Right renal pelvis (tissue), 4 donors: ENCODE measurements around the gene CTXN1. TPM values are rescaled to one million over a fixed set of nuclear protein-coding genes. Genes with fewer than 3 reads are reported as not detected.

Experiments used
- DNase-seq, 4 donors: peaks; one replicate each; pipeline ENCODE4 v3.0.0-alpha.2; 2013; ENCODE audit warnings: low read depth in 4 of 4, low spot score in 3 of 4, missing footprints in 1 of 4
- polyA plus RNA-seq, 4 donors: library from polyadenylated mRNA; unstranded; fragments of 120-200 nt; gene quantifications; one replicate each; pipeline ENCODE4 v1.2.1, GENCODE V29; 2013; ENCODE audit not compliant: insufficient read length in 4 of 4

CTXN1 gene
- polyA plus RNA-seq, 4 donors, result 13.5 to 38.3 (median 19.1) TPM

GRCh38 chr19:7916103-7916954, 9.6 kb downstream of the CTXN1 start:
- no peak for DNase-seq

GRCh38 chr19:7915250-7916102, 10.5 kb downstream of the CTXN1 start:
- DNase-seq, result no peak

GRCh38 chr19:7914598-7915045, 11.3 kb downstream of the CTXN1 start, which contains the start of gene TGFBR3L:
TSS of gene TGFBR3L (plus strand) at chr19:7914830.
- no peak for DNase-seq

GRCh38 chr19:7914099-7914498, 11.8 kb downstream of the CTXN1 start:
- no peak for DNase-seq

DNA sequence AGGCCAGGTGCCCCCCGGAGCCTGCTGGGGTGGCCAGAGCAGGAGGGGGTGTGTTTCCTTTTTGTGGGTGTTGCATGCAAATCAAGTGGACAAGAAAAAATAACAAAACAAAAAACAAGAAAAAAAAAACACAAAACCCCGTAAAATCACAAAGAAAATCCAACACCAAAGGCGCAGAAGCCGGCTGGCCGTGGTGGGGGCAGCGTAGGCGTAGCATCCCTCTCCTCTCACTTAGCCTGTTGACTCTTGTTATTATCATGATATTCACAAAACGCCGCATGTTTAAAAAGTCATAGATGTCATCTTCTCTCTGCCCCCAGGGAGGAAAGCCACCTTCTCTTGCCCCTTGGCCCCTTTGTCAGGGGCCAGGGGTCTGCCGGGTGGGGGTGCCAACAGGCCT, 12.3 kb downstream of the CTXN1 start:
- no peak for DNase-seq

GRCh38 chr19:7912697-7913564, 13.0 kb downstream of the CTXN1 start:
- no peak for DNase-seq

DNA sequence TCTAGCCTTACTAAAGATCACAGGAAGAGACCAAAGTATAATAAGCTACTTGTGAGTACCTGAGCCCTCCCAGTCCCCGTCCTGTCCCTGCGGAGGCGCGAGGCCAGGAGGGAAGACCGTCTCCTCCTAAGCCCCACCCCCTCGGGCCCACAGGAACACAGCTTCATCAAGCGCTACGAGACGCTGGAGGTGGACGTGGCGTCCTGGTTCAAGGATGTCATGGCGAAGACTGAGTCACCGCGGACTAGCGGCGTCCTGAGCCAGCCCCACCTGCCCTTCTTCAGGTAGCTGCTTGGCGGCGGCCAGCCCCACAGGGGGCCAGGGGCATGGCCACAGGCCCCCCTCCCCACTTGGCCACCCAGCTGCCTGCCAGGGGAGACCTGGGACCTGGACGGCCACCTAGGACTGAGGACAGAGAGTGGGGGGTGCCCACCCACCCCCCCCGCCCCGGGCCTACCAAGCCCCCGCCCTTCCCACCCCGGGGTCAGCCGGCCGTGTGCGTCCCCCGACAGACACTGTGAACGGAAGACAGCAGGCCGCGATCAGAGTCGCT, 13.7 kb downstream of the CTXN1 start:
- DNase-seq, result no peak

GRCh38 chr19:7911508-7912143, 14.3 kb downstream of the CTXN1 start:
- no peak for DNase-seq

DNA sequence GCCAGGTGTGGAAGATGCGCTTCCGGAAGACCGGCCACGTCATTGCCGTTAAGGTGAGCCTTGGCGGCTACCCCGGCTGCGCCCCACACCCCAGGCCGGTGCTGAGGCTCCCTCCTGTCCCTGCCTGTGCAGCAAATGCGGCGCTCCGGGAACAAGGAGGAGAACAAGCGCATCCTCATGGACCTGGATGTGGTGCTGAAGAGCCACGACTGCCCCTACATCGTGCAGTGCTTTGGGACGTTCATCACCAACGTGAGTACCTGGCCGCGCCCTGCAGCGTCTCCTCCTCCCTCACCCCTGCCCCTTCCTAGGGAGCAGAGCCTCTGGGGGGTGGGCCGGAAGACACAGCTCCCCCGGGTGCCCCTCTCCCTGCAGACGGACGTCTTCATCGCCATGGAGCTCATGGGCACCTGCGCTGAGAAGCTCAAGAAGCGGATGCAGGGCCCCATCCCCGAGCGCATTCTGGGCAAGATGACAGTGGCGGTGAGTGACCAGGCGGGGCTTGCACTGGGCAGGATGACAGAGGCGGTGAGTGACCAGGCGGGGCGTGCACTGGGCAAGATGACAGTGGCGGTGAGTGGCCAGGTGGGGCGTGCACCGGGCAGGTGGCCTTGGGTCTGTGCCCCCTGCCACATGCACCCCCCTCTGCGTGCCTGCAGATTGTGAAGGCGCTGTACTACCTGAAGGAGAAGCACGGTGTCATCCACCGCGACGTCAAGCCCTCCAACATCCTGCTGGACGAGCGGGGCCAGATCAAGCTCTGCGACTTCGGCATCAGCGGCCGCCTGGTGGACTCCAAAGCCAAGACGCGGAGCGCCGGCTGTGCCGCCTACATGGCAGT, 15.4 kb downstream of the CTXN1 start:
- no peak for DNase-seq

DNA sequence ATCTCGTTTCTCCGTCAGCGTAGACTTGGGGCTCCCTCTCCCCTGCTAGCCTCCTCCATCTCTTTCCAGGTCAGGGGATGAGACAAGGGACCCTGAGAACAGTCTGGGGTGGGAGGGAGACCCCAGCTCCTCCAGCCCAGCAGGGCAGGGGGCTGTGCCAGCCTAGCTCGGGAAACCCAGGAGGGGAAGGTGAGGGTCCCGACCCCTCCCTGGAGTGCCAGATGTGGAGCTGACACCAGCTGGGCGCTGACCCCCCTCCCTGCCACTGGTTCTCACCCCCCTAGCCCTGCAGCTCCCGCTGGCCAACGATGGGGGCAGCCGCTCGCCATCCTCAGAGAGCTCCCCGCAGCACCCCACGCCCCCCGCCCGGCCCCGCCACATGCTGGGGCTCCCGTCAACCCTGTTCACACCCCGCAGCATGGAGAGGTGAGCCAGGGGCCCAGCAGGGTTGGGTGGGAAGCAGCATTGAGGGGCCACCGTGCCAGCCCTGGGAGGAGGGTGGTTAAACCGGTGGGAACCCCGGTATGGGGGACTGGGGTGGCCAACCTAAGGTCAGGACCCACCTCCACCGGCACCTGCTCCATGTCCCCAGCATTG, 16.4 kb downstream of the CTXN1 start:
- DNase-seq, result no peak

- no peak for DNase-seq
Measured at GRCh38 chr19:7908742-7909461, 17.0 kb downstream of the CTXN1 start.

DNA sequence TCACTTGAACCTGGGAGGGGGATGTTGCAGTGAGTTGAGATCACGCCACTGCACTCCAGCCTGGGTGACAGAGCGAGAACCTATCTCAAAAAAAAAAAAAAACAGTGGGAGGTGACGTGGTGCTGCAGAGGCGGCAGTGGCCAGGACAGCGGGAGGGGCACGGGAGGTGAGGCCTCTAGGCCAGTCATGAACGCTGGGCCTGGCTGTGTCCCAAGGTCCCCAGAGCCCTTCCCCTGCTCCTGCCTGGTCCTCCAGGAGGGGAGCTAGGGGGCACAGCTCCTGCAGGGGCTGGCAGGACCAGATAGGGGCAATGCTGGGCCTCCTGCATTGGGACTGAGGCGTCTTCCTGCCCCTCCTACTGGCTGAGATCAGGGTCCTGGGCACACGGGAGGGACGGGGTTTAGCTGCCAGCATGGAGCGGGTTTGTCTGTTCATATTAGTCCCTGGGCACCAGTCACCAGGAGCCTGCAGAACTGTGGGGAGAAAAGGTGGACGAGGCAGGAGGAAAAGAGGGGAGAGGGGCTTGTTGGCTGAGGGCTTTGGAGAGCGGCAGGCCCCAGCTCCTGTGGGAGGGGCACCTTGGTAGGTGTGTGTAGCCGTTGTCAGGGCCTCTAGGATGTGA, 17.7 kb downstream of the CTXN1 start:
- DNase-seq, result no peak

- no peak for DNase-seq
Measured at GRCh38 chr19:7907544-7907943, 18.4 kb downstream of the CTXN1 start.

DNA sequence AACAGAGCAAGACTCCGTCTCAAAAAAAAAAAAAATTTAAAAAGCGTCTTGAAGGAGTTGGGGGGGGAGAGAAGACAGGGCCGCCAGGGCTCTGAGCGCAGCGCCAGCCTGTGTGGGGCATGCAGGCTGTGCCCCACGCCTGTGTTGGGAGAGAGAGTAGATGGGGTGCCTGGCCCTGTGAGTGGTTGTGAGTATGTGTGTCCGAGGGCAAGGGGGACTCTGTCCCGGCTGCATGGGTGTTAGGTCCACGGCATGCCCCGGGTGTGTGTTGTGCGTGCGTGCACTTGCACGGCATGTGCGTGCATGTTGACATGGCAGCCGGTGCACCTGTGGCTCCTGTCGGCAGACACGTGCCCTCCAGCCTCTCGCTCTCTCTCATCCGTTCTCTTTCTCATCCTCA, 18.8 kb downstream of the CTXN1 start:
- no peak for DNase-seq

GRCh38 chr19:7905859-7906258, 20.1 kb downstream of the CTXN1 start:
- DNase-seq, result no peak

DNA sequence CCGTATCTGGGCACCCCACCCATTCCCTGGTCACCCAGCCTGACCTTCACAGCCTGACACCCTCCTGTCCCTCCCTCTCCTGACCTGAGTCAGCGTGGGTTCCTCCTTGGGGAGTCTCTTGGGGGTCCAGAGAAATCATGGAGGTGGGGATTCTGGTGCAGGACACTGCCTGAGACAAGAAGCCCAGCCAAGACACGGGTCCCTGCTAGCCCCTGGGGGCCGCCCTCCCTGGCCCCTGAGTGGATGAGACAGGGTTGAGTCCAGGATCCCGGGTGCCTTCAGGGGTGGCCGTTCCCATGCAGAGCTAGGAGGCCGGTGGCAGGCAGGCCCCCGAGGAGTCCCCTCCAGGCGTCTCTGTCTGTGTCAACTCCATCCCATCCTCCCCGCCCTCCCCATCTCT, 20.7 kb downstream of the CTXN1 start:
- DNase-seq, result no peak
